HEK293 (cell line): Measurements from ENCODE around the gene KLHL7.

Experiments used
- CTCF ChIP-seq: fragments of 450-650 bp; formaldehyde crosslinking; IDR thresholded peaks from 2 replicates; pipeline ENCODE4 v1.5.1; 2016; ENCODE audit warnings: missing biosample characterization, missing genetic modification characterization
- KLF10 ChIP-seq: fragments of 450-650 bp; IDR thresholded peaks from 2 replicates; pipeline ENCODE4 v1.5.1; 2018; ENCODE audit warnings: missing biosample characterization, mild to moderate bottlenecking, missing genetic modification characterization
- ZNF146 ChIP-seq: fragments of 450-650 bp; formaldehyde crosslinking; IDR thresholded peaks from 2 replicates; pipeline ENCODE4 v1.5.1; 2016; ENCODE audit warnings: missing biosample characterization, missing genetic modification characterization
- ZNF239 ChIP-seq: fragments of 450-650 bp; formaldehyde crosslinking; IDR thresholded peaks from 2 replicates; pipeline ENCODE4 v1.5.1; 2016; ENCODE audit warnings: missing biosample characterization, missing genetic modification characterization
- ZNF24 ChIP-seq: fragments of 450-650 bp; formaldehyde crosslinking; IDR thresholded peaks from 2 replicates; pipeline ENCODE4 v1.5.1; 2016; ENCODE audit warnings: missing biosample characterization, missing genetic modification characterization
- ZNF26 ChIP-seq: fragments of 450-650 bp; formaldehyde crosslinking; IDR thresholded peaks from 2 replicates; pipeline ENCODE4 v1.5.1; 2016; ENCODE audit warnings: missing biosample characterization, missing genetic modification characterization
- ZNF324 ChIP-seq: fragments of 450-650 bp; formaldehyde crosslinking; IDR thresholded peaks from 2 replicates; pipeline ENCODE4 v1.5.1; 2016; ENCODE audit warnings: missing biosample characterization, missing genetic modification characterization
- ZNF449 ChIP-seq: fragments of 450-650 bp; formaldehyde crosslinking; IDR thresholded peaks from 2 replicates; pipeline ENCODE4 v1.5.1; 2017; ENCODE audit warnings: missing biosample characterization, mild to moderate bottlenecking, missing genetic modification characterization, moderate library complexity
- ZNF530 ChIP-seq: fragments of 450-650 bp; formaldehyde crosslinking; IDR thresholded peaks from 2 replicates; pipeline ENCODE4 v1.5.1; 2016; ENCODE audit warnings: low read depth, missing biosample characterization, missing genetic modification characterization
- ZNF707 ChIP-seq: fragments of 450-650 bp; formaldehyde crosslinking; IDR thresholded peaks from 2 replicates; pipeline ENCODE4 v1.5.1; 2016; ENCODE audit warnings: missing biosample characterization, missing genetic modification characterization
- ZNF768 ChIP-seq: fragments of 450-650 bp; formaldehyde crosslinking; IDR thresholded peaks from 2 replicates; pipeline ENCODE4 v1.5.1; 2018; ENCODE audit warnings: missing biosample characterization, mild to moderate bottlenecking, missing genetic modification characterization
- TF ChIP-seq, protein P1 (sequence below): fragments of 450-650 bp; formaldehyde crosslinking; IDR thresholded peaks from 2 replicates; pipeline ENCODE4 v1.5.1; 2017; ENCODE audit warnings: missing biosample characterization, missing genetic modification characterization

- TF ChIP-seq, protein P1, sequence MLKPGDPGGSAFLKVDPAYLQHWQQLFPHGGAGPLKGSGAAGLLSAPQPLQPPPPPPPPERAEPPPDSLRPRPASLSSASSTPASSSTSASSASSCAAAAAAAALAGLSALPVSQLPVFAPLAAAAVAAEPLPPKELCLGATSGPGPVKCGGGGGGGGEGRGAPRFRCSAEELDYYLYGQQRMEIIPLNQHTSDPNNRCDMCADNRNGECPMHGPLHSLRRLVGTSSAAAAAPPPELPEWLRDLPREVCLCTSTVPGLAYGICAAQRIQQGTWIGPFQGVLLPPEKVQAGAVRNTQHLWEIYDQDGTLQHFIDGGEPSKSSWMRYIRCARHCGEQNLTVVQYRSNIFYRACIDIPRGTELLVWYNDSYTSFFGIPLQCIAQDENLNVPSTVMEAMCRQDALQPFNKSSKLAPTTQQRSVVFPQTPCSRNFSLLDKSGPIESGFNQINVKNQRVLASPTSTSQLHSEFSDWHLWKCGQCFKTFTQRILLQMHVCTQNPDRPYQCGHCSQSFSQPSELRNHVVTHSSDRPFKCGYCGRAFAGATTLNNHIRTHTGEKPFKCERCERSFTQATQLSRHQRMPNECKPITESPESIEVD (tag by site-specific recombination): no peak
- TF ChIP-seq CTCF (tag by site-specific recombination): no peak
- TF ChIP-seq ZNF707: no peak
- TF ChIP-seq ZNF146: no peak
- TF ChIP-seq ZNF24 (tag by site-specific recombination): no peak
- no peak for TF ChIP-seq ZNF530 (tag by site-specific recombination)
- TF ChIP-seq ZNF449: no peak
- TF ChIP-seq ZNF239 (tag by site-specific recombination): no peak
- no peak for TF ChIP-seq ZNF324 (tag by site-specific recombination)
- TF ChIP-seq ZNF768: no peak
- TF ChIP-seq ZNF26: no peak
- TF ChIP-seq KLF10 (tag by site-specific recombination): no peak
Measured at GRCh38 chr7:23123465-23123864, 17.9 kb downstream of the KLHL7 start.
